ENCODE measurements around the gene LRIG3.
"Not testable (repeated sequence)": the region's sequence is repeated elsewhere in the genome, so short reads cannot be mapped to it uniquely, and the experiment has no call there.

Gene LRIG3

GRCh38 chr12:58858030-58858429, 62.3 kb downstream of the LRIG3 start:
- no peak for DNase-seq (ENCODE audit: low spot score)

DNA sequence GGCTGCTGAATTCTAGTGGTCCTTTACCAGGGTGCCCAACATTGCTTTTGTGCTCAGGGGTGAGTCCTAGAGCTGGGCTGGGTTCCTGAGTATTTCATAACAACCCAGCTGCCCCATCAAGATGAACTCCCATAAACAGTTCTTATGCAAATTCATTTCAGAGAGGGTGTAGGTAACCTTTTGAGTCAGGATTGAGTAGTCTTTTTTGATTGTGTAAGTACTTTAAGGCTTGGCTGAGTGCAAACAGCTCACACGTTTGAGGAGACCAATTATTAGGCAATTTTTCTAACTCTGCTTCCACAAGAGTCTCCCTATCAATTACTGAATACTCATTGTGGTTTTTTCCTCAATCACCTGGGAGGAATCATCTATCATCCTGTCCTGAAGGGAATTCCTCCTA, 63.1 kb downstream of the LRIG3 start:
- DNase-seq (ENCODE audit: low spot score): not testable (repeated sequence)

DNA sequence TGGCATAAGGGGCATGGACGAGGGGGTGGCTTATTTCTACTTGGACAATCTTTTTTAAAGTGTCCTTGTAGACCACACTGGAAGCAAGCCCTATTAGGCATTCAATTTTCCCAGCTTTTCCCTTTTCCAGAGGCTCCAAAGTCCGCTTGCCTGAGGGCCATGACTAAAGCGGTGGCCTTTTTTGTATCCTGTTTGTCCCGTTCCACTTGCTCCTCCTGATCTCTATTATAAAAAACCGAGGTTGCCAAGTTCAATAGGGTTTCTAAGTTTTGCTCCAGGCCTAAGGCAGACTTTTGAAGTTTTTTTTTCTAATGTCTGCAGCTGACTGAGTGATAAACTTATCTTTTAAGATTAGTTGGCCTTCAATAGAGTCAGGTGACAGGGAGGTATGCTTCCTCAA, 64.7 kb downstream of the LRIG3 start:
- DNase-seq (ENCODE audit: low spot score): not testable (repeated sequence)

GRCh38 chr12:58850826-58851225, 69.5 kb downstream of the LRIG3 start:
- DNase-seq (ENCODE audit: low spot score): no peak

GRCh38 chr12:58847901-58848600, 72.3 kb downstream of the LRIG3 start:
- peak; percentile 77 for DNase-seq (ENCODE audit: low spot score)

- DNase-seq (ENCODE audit: low spot score): no peak
These were observed 76.1 kb downstream of the LRIG3 start for GRCh38 chr12:58844161-58844560.

- DNase-seq (ENCODE audit: low spot score): no peak
These were observed 79.1 kb downstream of the LRIG3 start for GRCh38 chr12:58841058-58841798.

GRCh38 chr12:58833853-58834252, 86.5 kb downstream of the LRIG3 start:
- no peak for DNase-seq (ENCODE audit: low spot score)

- no peak for DNase-seq (ENCODE audit: low spot score)
These were observed 87.4 kb downstream of the LRIG3 start for GRCh38 chr12:58832920-58833319.
